ENCODE measurements around the gene CBX5.
"Not testable (repeated sequence)": the region's sequence is repeated elsewhere in the genome, so short reads cannot be mapped to it uniquely, and the experiment has no call there.

Gene CBX5

DNA sequence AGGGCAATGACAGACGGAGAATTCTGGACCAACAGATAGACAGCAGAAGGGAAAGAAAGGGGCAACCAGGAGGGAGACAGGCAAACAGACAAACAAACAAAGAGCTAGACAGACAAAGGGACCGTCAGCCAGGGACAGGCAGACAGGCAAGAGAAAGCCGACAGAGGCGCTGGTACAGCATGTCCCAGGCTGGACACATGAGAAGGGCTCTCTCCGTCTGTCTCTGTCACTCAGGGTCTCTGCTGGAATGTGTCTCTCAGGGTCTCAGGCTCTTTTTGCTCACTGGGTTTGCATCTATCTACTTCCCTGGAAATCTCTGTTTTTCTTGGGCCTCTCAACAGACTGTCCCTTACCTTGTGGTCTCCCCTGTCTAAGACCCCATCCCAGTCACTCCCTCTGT is 82.9 kb downstream of the CBX5 start:
- no peak for DNase-seq (ENCODE audit: low spot score)

DNA sequence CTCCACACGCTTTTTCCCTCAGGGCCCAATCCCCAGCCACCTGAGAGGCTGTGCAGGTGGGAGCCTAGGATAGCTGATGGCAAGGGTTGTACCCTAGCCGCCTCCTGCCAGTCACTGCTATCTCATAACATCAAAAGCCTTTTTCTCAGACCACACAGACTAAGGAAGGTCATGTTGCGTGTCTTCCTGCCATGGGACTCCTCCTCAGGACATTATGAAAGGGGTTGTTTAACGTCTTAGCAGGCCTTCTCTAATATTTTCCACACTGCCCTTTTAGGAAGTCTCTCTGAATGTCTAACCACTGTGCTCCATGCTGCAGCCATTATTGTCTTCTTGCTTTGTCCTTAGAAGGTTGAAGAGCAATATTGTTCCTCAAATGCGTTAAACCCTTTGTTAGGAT is 83.5 kb downstream of the CBX5 start:
- DNase-seq (ENCODE audit: low spot score): no peak

DNA sequence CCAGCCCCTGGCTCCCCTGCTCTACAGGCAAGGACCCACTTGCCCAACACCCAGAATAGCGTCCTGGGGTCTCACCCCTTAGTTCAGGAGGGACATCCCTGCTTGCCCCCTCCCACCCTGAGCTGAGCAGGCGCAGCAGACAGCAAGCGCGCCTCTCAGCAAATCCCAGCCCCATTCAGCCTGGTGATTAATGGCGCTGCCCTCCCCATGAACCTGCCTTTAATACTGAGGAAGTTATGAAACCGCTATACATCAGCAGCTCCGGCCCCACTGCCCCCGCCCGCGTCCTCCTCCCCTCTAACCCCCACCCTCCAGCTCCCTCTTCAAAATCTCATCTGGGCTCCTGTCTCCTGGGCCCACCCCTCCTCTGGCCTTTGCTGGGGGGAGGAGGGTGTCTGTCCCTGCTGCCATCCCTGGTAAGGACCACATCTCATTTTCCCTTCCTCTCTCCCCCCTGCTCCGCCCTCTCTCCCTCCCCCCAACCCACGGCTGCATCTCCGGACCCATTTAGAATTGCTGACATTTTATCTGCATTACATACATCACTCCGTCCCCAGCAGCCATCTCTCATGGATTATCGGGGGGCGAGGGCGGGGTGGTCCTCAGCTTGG is 84.1 kb downstream of the CBX5 start:
- no peak for DNase-seq (ENCODE audit: low spot score)

DNA sequence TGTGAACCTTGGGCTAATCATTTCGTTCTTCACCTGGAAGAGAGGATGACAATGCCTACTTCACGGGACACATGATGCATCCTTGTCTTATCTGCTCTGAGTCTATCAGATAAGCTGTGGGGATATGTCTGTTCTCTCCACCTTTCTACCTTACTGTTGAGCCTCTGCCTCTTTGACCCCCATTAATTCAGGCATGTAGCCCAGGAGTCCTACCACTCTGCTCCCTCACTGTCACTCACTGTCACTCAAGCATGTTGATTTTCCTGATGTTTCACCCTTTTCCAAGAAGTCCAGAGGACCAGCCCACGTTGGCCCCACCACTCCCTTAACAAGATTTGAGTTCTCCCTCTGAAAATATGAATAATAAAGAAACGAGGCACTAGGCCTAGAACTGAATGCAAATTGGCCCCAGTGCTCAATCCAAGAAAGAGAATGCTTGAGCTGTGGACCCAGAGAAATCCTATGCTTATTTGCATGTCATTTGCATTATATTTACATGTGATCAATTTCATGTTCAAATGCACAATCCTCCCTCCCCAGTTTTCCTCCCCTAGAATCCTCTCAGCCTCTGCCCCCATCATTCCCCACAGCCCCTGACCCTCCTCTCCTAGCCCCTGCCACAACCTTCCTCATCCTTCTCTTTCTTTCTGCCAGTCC is 84.7 kb downstream of the CBX5 start:
- no peak for DNase-seq (ENCODE audit: low spot score)

DNA sequence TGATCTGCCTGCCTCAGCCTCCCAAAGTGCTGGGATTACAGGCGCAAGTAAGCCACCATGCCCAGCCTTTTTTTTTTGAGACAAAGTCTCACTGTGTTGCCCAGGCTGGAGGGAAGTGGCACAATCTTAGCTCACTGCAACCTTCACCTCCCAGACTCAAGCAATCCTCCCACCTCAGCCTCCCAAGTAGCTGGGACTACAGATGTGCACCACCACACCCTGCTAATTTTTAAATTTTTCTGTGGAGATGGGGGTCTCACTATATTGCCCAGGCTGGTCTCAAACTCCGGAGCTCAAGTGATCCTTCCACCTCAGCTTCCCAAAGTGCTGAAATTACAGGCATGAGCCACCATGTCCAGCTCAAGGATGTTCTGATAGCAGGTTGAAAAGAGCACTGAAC is 85.3 kb downstream of the CBX5 start:
- DNase-seq (ENCODE audit: low spot score): not testable (repeated sequence)

DNA sequence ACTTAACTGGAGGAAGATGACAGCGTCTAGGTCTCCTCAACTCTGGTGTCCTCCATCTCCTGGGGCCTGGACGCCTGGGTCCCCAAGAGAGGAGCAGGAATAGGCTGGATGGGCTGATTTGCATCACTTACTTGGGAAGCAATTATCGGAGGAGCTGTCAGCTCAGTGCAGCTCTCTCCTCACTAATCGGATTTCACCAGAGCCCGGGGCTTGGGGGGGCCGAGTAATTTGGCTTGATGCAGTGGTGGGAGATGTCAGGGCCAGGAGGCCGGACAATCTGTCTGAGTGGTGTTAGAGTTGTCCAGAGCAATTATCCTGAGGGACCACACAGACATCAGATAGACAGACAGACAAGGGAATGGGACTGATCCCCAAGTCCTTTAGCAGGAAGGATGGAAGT is 86.5 kb downstream of the CBX5 start:
- DNase-seq (ENCODE audit: low spot score): no peak

DNA sequence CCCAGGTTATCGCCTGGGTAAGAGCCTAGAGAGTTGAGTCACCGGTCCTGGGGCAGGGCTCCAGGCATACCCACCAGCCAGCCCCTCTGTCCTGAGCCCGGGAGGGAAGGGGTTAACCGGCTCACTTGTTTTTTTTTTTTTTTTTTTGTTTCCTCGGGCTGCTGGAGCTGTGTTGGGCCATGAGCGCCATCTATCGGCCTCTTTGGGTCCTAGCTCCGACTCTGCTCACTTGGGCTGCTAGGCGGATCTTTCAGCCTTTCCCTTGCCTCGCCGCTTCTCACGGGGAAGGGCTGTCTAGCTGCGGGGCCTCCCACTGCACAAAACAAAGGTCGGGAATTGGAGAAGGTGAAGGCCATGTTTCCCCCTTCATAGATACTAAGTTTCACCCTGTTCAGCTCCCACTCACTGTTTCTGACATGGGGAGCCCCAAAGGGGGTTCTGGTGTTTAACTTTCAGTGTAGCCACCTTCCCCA is 88.3 kb downstream of the CBX5 start:
- DNase-seq (ENCODE audit: low spot score): peak; percentile 78

DNA sequence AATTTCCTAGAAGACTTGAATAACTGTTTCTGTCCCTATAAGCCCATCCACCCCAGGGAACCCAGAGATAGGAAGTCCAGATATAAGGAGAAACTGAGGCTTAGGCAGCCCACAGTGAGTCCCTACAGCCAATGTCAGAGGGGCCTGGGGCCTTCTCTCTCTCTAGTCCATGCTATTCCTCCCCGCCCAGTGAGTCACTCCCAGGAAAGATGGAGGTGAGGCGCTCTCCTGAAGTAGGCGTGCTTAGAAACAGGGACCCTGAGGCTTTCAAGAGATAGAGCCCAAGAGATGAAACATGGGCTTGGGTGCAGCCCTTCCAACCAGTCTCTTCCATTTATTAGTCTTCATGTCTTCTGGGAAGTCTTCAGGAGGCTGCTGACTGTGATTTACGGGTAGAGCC is 88.8 kb downstream of the CBX5 start:
- no peak for DNase-seq (ENCODE audit: low spot score)

DNA sequence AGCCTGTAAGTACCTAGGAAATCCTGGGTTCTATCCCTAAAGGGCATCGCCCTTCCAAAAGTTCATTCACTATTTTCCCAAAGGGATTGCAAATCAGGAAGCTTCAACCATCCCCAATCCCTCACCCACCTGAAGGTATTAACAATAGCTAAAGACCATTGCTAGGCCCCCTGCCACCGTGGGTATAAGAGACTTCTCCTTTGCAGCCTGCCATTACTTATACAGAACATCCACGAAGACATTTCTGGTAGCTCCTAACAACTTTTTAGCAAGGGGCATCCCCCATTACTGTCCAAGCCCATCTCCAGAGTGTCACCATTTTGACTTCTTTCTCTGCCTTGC is 90.8 kb downstream of the CBX5 start:
- no peak for DNase-seq (ENCODE audit: low spot score)

DNA sequence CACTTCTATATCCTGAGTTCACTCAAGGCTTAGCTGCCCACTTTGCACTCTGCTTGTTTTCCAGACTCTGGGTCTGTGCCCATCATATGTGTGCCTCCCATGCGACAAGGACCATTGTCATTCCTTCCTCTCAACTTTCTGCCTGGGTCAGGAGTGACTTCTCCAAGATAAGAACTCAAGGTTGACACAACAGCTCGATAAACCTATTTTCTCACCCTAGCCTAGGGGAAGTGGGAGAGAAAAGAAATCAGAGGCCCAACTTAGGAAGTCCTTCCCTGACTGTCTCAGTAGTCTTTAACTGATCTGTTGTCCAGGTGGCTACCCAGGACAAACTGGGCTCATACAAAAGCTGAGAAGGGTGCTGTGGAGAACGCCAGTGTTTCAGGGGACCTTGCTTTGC is 92.8 kb downstream of the CBX5 start:
- no peak for DNase-seq (ENCODE audit: low spot score)

DNA sequence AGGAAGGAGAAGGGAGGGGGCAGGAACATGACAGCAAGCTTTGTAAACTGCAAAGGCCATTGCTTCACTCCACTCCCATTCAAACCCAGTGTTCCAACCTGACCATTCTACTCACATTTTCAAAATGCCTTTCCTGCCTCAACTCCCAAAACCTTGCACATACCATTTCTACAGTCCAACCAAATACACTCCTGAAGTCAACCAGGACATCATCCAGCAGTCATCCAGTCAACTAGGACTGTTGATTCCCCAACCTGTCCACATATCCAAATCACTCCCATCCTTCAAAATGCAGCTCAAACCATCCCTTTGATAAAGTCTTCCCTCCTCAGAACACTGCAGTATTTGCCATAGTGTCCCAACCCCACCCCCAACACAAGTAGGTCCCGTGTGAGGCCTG is 94.0 kb downstream of the CBX5 start:
- DNase-seq (ENCODE audit: low spot score): no peak

DNA sequence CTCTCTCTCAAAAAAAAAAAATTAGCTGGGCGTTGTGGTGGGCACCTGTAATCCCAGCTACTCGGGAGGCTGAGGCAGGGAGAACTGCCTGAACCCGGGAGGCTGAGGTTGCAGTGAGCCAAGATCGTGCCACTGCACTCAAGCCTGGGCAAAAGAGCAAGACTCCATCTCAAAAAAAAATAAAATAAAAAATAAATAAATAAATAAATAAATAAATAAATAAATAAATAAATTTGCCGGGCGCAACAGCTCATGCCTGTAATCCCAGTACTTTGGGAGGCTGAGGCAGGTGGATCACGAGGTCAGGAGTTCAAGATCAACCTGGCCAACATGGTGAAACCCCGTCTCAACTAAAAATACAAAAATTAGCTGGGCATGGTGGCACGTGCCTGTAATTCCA is 94.6 kb downstream of the CBX5 start:
- not testable (repeated sequence) for DNase-seq (ENCODE audit: low spot score)

DNA sequence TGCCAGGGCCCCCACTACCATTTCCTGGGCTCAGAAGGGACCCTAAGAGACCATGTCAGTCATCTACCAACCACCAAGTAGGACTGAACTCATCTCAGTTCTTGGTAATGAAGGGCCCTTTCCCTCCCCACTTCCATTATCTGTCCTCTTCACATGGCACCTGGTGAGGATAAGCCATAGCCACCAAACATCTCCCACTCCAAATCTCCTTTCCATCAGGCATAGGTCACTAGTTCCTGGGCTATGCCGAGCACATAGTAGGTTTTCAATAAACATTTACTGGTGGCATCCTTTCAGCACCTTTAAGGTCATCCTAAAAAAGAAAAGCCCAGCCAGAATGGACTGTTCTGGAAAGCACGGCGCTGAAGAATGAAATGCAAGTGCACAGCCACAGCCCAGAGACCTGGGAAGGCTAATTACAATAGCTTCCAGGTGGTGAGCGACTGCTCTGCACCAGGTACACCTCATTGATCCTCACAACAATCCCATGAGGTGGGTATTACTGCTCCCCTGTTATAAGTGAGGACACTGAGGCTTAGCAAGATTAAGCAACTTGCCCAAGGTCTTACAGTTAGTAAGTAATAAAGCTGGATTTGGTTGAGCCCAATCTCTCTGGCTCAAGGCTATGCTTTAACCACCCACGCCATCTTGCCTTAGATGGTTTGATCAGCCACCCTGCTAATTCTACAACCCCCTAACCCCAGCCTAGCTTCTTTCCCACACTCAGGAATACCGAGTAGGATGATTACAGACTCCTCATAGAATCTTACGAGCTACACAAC is 95.7 kb downstream of the CBX5 start:
- no peak for DNase-seq (ENCODE audit: low spot score)

DNA sequence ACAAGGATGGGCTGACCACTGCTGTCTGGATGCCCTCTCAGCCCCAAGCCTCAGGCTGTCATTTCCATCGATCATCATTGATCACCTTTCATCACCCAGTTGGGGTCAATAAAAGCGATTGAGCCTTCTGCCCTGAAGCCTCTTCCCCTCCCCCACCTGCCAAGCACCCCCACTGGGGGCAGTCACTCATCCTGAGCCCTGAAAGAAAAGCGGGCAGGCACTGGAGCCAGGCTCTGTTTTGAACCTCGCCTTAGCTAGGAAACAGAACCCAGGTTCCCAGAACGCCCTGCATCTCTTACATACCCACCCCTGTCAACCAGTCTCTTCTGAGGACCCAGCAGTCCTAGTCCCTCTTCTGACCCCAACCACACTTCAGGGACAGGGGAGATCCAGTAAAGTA is 96.9 kb downstream of the CBX5 start:
- DNase-seq (ENCODE audit: low spot score): no peak

DNA sequence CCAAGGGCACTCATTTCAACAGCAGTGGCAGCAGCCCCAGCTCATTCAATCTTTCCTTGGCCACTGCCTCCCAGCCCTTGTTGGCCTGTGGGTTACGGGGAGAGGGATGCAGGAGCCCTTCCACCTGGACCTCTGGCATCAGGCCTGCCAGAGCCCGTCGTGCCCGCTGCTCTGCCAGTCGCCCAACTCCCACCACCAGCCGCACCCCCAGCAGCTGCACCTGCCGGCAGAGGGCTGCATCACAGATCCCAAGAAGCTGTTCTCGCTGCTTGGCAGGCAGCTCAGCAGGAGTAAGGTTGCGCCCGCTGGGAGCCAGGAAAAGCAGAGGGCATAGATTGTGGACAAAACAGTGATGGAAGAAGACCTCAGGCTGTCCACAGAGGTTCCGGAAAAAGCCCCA is 97.8 kb downstream of the CBX5 start:
- no peak for DNase-seq (ENCODE audit: low spot score)
